Body of pancreas (tissue), 4 donors: ENCODE data around the gene HAX1. TPM values are rescaled to one million over a fixed set of nuclear protein-coding genes. Genes with fewer than 3 reads are reported as not detected.
"Not testable (repeated sequence)": the region's sequence is repeated elsewhere in the genome, so short reads cannot be mapped to it uniquely, and the experiment has no call there.

ENCODE experiments used
- ATAC-seq: fragments of 150-250 bp; one replicate; pipeline ENCODE4 v1.9.1; 2016
- DNase-seq, 4 donors: peaks; one replicate each; pipeline ENCODE4 v3.0.0-alpha.2; 2019
- H3K27ac ChIP-seq, 4 donors: fragments of 200-600 bp; sonication (generic); 1 replicate in 3 of 4; 2 replicates in 1 of 4; pipeline versions ENCODE4 v1.5.1 to v1.6.1; 2016 to 2019; ENCODE audit warnings: mild to moderate bottlenecking in 1 of 4, mixed read lengths in 1 of 4, moderate library complexity in 1 of 4
- H3K27me3 ChIP-seq, 2 donors: fragments of 200-600 bp; sonication (generic); one replicate each; pipeline ENCODE4 v1.6.0; 2016; ENCODE audit warnings: mild to moderate bottlenecking in 1 of 2
- H3K36me3 ChIP-seq, 2 donors: fragments of 200-600 bp; sonication (generic); replicated peaks in 1 of 2; 2 replicates each; pipeline ENCODE4 v1.5.1; 2016; ENCODE audit warnings: low read depth in 2 of 2; ENCODE audit not compliant: insufficient read depth in 1 of 2
- H3K4me1 ChIP-seq: fragments of 200-600 bp; sonication (generic); one replicate; pipeline ENCODE4 v1.6.0; 2016
- H3K4me3 ChIP-seq, 2 donors: fragments of 200-600 bp; sonication (generic); 1 replicate in 1 of 2; 2 replicates in 1 of 2; pipeline ENCODE4 v1.5.1; 2016 to 2019
- H3K9me3 ChIP-seq, 3 donors: fragments of 200-600 bp; sonication (generic); 1 replicate in 2 of 3; 2 replicates in 1 of 3; pipeline ENCODE4 v1.5.1; 2016
- CTCF ChIP-seq, 7 experiments: fragments of 450-650 bp in 4 of 7; fragments of 200-600 bp in 3 of 7; sonication (generic) in 3 of 7; IDR thresholded peaks; one replicate each; pipeline ENCODE4 v1.5.1; 2016 to 2019; ENCODE audit warnings: antibody characterized with exemption in 7 of 7
- POLR2A ChIP-seq, 3 donors: fragments of 450-650 bp; IDR thresholded peaks; one replicate each; pipeline ENCODE4 v1.6.1; 2016; ENCODE audit warnings: antibody characterized with exemption in 3 of 3, mild to moderate bottlenecking in 2 of 3
- WGBS, 2 donors: methylation state at CpG; one replicate each; pipeline ENCODE4 v1.1.5; 2017; 5-methylcytosine and 5-hydroxymethylcytosine counted together
- intact Hi-C: fragments of 100-400 bp; cut with DNase I; formaldehyde crosslinking; loops from one replicate; pipeline ENCODE4 v1.15.1; 2023
- total RNA-seq, 2 donors: library from RNA; depleted of rRNA; stranded (reverse); fragments of >200 nt; gene quantifications; one replicate each; pipeline ENCODE4 v1.1.0, GENCODE V29; 2016

The HAX1 gene
- total RNA-seq, 2 donors from 2014 or later: 44.5 to 54.5 TPM

GRCh38 chr1:154295408-154296235, 23.2 kb downstream of the HAX1 start:
- H3K9me3 ChIP-seq: peaks cover 0 to 8% (median 0%) of the 10 kb centered on the region in 3 donors
- DNase-seq (no peak), ATAC-seq (no peak)
- no peaks in the 10 kb centered on the region for H3K4me1 ChIP-seq
- no peaks in the 10 kb centered on the region for H3K36me3 ChIP-seq
- TF ChIP-seq CTCF (IDR thresholded peaks at IDR 0.05) (no peak), POLR2A (IDR thresholded peaks at IDR 0.05) (no peak)
- intact Hi-C loops: no loop called here
- H3K4me3 ChIP-seq: no peak overlapping the region
- H3K27ac ChIP-seq: no peak overlapping the region
- no peaks in the 10 kb centered on the region for H3K27me3 ChIP-seq
- WGBS, 2 donors: 67 to 76% methylated on average over 8 of the region's 8 CpGs

- Histone ChIP-seq H3K36me3 (no peaks in the 10 kb centered on the region), H3K4me1 (no peaks in the 10 kb centered on the region), H3K27ac (no peak overlapping the region), H3K9me3 (no peaks in the 10 kb centered on the region), H3K4me3 (no peak overlapping the region), H3K27me3 (no peaks in the 10 kb centered on the region)
- TF ChIP-seq POLR2A (IDR thresholded peaks at IDR 0.05): no peak
- TF ChIP-seq CTCF (IDR thresholded peaks at IDR 0.05): no peak
- DNase-seq (no peak), ATAC-seq (no peak)
- 74 to 92% methylated on average over 1 of the region's 1 CpG for WGBS, 2 donors
- intact Hi-C loops: no loop called here
Observed at GRCh38 chr1:154301582-154301981, 29.2 kb downstream of the HAX1 start.

GRCh38 chr1:154304664-154305337, 32.4 kb downstream of the HAX1 start:
- DNase-seq (no peak), ATAC-seq (no peak)
- Histone ChIP-seq H3K27ac (no peak overlapping the region), H3K9me3 (no peaks in the 10 kb centered on the region), H3K36me3 (no peaks in the 10 kb centered on the region), H3K4me1 (no peaks in the 10 kb centered on the region), H3K4me3 (no peak overlapping the region), H3K27me3 (no peaks in the 10 kb centered on the region)
- intact Hi-C loops: no loop called here
- 55 to 66% methylated on average over 9 of the region's 9 CpGs for WGBS, 2 donors
- TF ChIP-seq CTCF (IDR thresholded peaks at IDR 0.05) (no peak), POLR2A (IDR thresholded peaks at IDR 0.05) (no peak)

- no peak for TF ChIP-seq CTCF (IDR thresholded peaks at IDR 0.05)
- no peak for TF ChIP-seq POLR2A (IDR thresholded peaks at IDR 0.05)
- ATAC-seq (no peak), DNase-seq (no peak)
- H3K9me3 ChIP-seq: no peaks in the 10 kb centered on the region
- no peaks in the 10 kb centered on the region for H3K36me3 ChIP-seq
- no peaks in the 10 kb centered on the region for H3K4me1 ChIP-seq
- H3K4me3 ChIP-seq: no peak overlapping the region
- intact Hi-C loops: no loop called here
- no peaks in the 10 kb centered on the region for H3K27me3 ChIP-seq
- no peak overlapping the region for H3K27ac ChIP-seq
- 81 to 93% methylated on average over 3 of the region's 3 CpGs for WGBS, 2 donors
Observed at GRCh38 chr1:154306151-154306550, 33.7 kb downstream of the HAX1 start.

GRCh38 chr1:154307670-154308270, 35.3 kb downstream of the HAX1 start:
- H3K36me3 ChIP-seq, DNase-seq, H3K27me3 ChIP-seq, H3K4me1 ChIP-seq, intact Hi-C loops, H3K27ac ChIP-seq, H3K4me3 ChIP-seq, ATAC-seq, H3K9me3 ChIP-seq: not testable (repeated sequence)
- 50 to 57% methylated on average over 4 of the region's 4 CpGs for WGBS, 2 donors

- intact Hi-C loops: not testable (repeated sequence)
Observed at GRCh38 chr1:154309136-154309535, 36.7 kb downstream of the HAX1 start.

GRCh38 chr1:154312229-154313065, 40.0 kb downstream of the HAX1 start:
- DNase-seq, H3K4me3 ChIP-seq, H3K27me3 ChIP-seq, H3K36me3 ChIP-seq, H3K27ac ChIP-seq, H3K9me3 ChIP-seq, ATAC-seq, intact Hi-C loops, H3K4me1 ChIP-seq: not testable (repeated sequence)
- WGBS, 2 donors: 71 to 73% methylated on average over 13 of the region's 13 CpGs

More at GRCh38 chr1:154309136-154309535, 36.7 kb downstream of the HAX1 start:
- not testable (repeated sequence) for H3K9me3 ChIP-seq, H3K27me3 ChIP-seq, H3K4me1 ChIP-seq, DNase-seq, ATAC-seq, H3K36me3 ChIP-seq, H3K4me3 ChIP-seq, H3K27ac ChIP-seq
- 68 to 92% methylated on average over 6 to 7 of the region's 7 CpGs for WGBS, 2 donors
